Kidney (tissue), 14 donors: ENCODE results near the gene GLUD2. TPM values are rescaled to one million over a fixed set of nuclear protein-coding genes. Genes with fewer than 3 reads are reported as not detected.

Experiments used
- DNase-seq, 5 donors: peaks; one replicate each; pipeline ENCODE4 v3.0.0-alpha.2; 2013 to 2020
- FAIRE-seq: peaks from 2 replicates; lab custom pipeline; 2012; peaks lifted over from hg19 to GRCh38; lab: Jason Lieb, UNC
- H3K27ac ChIP-seq, 2 donors: one replicate each; pipeline ENCODE4 v1.7.0; 2013; ENCODE audit warnings: low read depth in 2 of 2, low read length in 2 of 2, inconsistent platforms in 1 of 2
- H3K27me3 ChIP-seq: one replicate; pipeline ENCODE4 v1.7.1; 2013; ENCODE audit warnings: low read length, inconsistent platforms; ENCODE audit not compliant: control insufficient read depth, insufficient read depth
- H3K36me3 ChIP-seq, 3 donors: one replicate each; pipeline versions ENCODE4 v1.7.0 to v1.7.1; 2013; ENCODE audit warnings: low read length in 3 of 3, control low read depth in 1 of 3, inconsistent platforms in 1 of 3; ENCODE audit not compliant: insufficient read depth in 3 of 3, control insufficient read depth in 2 of 3
- H3K4me1 ChIP-seq, 3 donors: one replicate each; pipeline versions ENCODE4 v1.7.0 to v1.7.1; 2013; ENCODE audit warnings: low read length in 3 of 3, inconsistent platforms in 1 of 3, low read depth in 1 of 3; ENCODE audit not compliant: control insufficient read depth in 2 of 3, insufficient read depth in 2 of 3
- H3K4me3 ChIP-seq, 3 donors: one replicate each; pipeline versions ENCODE4 v1.7.0 to v1.8.1; 2013; ENCODE audit warnings: low read length in 3 of 3, control low read depth in 1 of 3, inconsistent platforms in 1 of 3
- H3K9ac ChIP-seq, 3 donors: one replicate each; pipeline versions ENCODE4 v1.7.0 to v1.7.1; 2013; ENCODE audit warnings: low read length in 3 of 3, control low read depth in 1 of 3, inconsistent platforms in 1 of 3
- H3K9me3 ChIP-seq, 3 donors: one replicate each; pipeline versions ENCODE4 v1.7.0 to v1.7.1; 2013; ENCODE audit warnings: low read length in 3 of 3, control low read depth in 1 of 3, inconsistent platforms in 1 of 3; ENCODE audit not compliant: control insufficient read depth in 2 of 3, insufficient read depth in 1 of 3
- CTCF ChIP-seq: IDR thresholded peaks from 3 replicates; pipeline ENCODE4 v1.5.1; 2012; ENCODE audit warnings: mild to moderate bottlenecking, moderate library complexity, borderline replicate concordance; ENCODE audit not compliant: insufficient read depth; ENCODE audit errors: extremely low read depth
- intact Hi-C: fragments of 100-400 bp; cut with DNase I; formaldehyde crosslinking; loops from one replicate; pipeline ENCODE4 v1.11.1; 2022
- polyA plus RNA-seq: library from polyadenylated mRNA; stranded (reverse); fragments of 350-450 nt; fragmentation: Illumina TruSeq; extraction: RNeasy Lipid Tissue Mini Kit (QIAGEN cat#74804); gene quantifications from one replicate; pipeline ENCODE4 v1.2.3, GENCODE V29; 2014; ENCODE audit warnings: low read depth, low replicate concordance; ENCODE audit not compliant: insufficient read depth
- total RNA-seq: library from RNA; stranded (reverse); fragmentation: NEBNext Ultra II Directional; extraction: Animal tissue kit (Norgen Biotek cat#: 25700); gene quantifications from one replicate; pipeline ENCODE4 v1.2.1, GENCODE V29; 2021
- donor health status: control.
- donor health status: control.
- donor health status: control.
- donor health status: control.
- donor health status: control.
- donor health status: DM: yes; HTN: yes; CAD: no.
- donor health status: Normal renal cell carcinoma (clear cell type).

The GLUD2 gene
- total and polyA plus RNA-seq, 2 donors from 2014 or later: 2.6 to 3.2 TPM

- FAIRE-seq: no peak
- Histone ChIP-seq H3K9me3 (no peaks in the 10 kb centered on the region), H3K27me3 (no peaks in the 10 kb centered on the region), H3K4me3 (no peak overlapping the region), H3K36me3 (no peaks in the 10 kb centered on the region), H3K4me1 (no peaks in the 10 kb centered on the region), H3K9ac (no peak overlapping the region), H3K27ac (no peak overlapping the region)
- DNase-seq: no peak
- no peak for TF ChIP-seq CTCF
- intact Hi-C loops: no loop called here
These were observed 33.4 kb upstream of the GLUD2 start for GRCh38 chrX:121013897-121014455.

- H3K36me3 ChIP-seq: no peaks in the 10 kb centered on the region
- intact Hi-C loops: no loop called here
- H3K9ac ChIP-seq: no peak overlapping the region
- H3K4me1 ChIP-seq: no peaks in the 10 kb centered on the region
- H3K4me3 ChIP-seq: no peak overlapping the region
- DNase-seq (no peak), FAIRE-seq (no peak)
- no peak overlapping the region for H3K27ac ChIP-seq
- TF ChIP-seq CTCF: no peak
- H3K27me3 ChIP-seq: no peaks in the 10 kb centered on the region
- H3K9me3 ChIP-seq: no peaks in the 10 kb centered on the region
These were observed 32.6 kb upstream of the GLUD2 start for GRCh38 chrX:121014826-121015225.

- H3K4me1 ChIP-seq: no peaks in the 10 kb centered on the region
- no peaks in the 10 kb centered on the region for H3K27me3 ChIP-seq
- H3K27ac ChIP-seq: no peak overlapping the region
- intact Hi-C loops: no loop called here
- DNase-seq (no peak), FAIRE-seq (no peak)
- TF ChIP-seq CTCF: no peak
- H3K4me3 ChIP-seq: no peak overlapping the region
- H3K9me3 ChIP-seq: no peaks in the 10 kb centered on the region
- H3K36me3 ChIP-seq: no peaks in the 10 kb centered on the region
- H3K9ac ChIP-seq: no peak overlapping the region
These were observed 19.0 kb upstream of the GLUD2 start for GRCh38 chrX:121028419-121028818.

GRCh38 chrX:121030083-121030482 lies 17.3 kb upstream of the GLUD2 start:
- FAIRE-seq: no peak

More at GRCh38 chrX:121030083-121030482, 17.3 kb upstream of the GLUD2 start:
- no peak overlapping the region for H3K9ac ChIP-seq
- no peaks in the 10 kb centered on the region for H3K9me3 ChIP-seq
- H3K4me3 ChIP-seq: no peak overlapping the region
- H3K27ac ChIP-seq: no peak overlapping the region
- intact Hi-C loops: no loop called here
- H3K4me1 ChIP-seq: no peaks in the 10 kb centered on the region
- TF ChIP-seq CTCF: no peak
- H3K36me3 ChIP-seq: no peaks in the 10 kb centered on the region
- no peaks in the 10 kb centered on the region for H3K27me3 ChIP-seq
- DNase-seq: no peak
